HepG2 (cell line): Measurements from ENCODE around the gene ATG2A. TPM values are rescaled to one million over a fixed set of nuclear protein-coding genes. Genes with fewer than 3 reads are reported as not detected.
A peak's percentile ranks its signal among the peaks of the same experiment; 100 is the strongest.

Source experiments
- ATAC-seq: fragments of 200-7000 bp; cut with Tn5 transposase; 3 replicates; pipeline ENCODE4 v1.9.1; 2020; ENCODE audit warnings: mild to moderate bottlenecking, moderate library complexity
- BruUV-seq: library from RNA; stranded (reverse); fragments of 400-500 nt; replicated peaks from 2 replicates; lab custom pipeline; 2021; lab: Mats Ljungman, UMichigan
- CTCF ChIA-PET: fragments of 300-600 bp; formaldehyde crosslinking; extraction: SDS; loops from one replicate; lab custom pipeline; 2021; ENCODE audit warnings: low total read pairs, inconsistent platforms, low intra/inter-chr PET ratio; lab: Yijun Ruan, JAX
- POLR2A ChIA-PET: fragments of 350-600 bp; sonication (Branson Sonifier 250); formaldehyde crosslinking; loops from one replicate; lab custom pipeline; 2020; ENCODE audit warnings: antibody characterized with exemption, inconsistent platforms; lab: Yijun Ruan, JAX
- DNase-seq: peaks from one replicate; pipeline ENCODE4 v3.0.0-alpha.2; 2015; ENCODE audit warnings: low spot score
- FAIRE-seq: peaks from 3 replicates; lab custom pipeline; 2011; peaks lifted over from hg19 to GRCh38; lab: Jason Lieb, UNC
- H2AFZ ChIP-seq: one replicate; pipeline ENCODE4 v1.6.1; 2011; ENCODE audit warnings: low read length, inconsistent platforms
- H3K27ac ChIP-seq: fragments of 300-600 bp; 3 replicates; pipeline ENCODE4 v1.8.0; 2011; ENCODE audit warnings: mixed run types, mild to moderate bottlenecking, mixed read lengths, low read length, inconsistent platforms; ENCODE audit not compliant: insufficient read depth; ENCODE audit errors: extremely low read length
- H3K27me3 ChIP-seq, 2 experiments: fragments of 200-600 bp in 1 of 2; 2 replicates in 1 of 2; 3 replicates in 1 of 2; pipeline versions ENCODE4 v1.6.0 to v1.8.0; 2011; ENCODE audit warnings: low read length in 2 of 2, mild to moderate bottlenecking in 2 of 2, moderate library complexity in 2 of 2, inconsistent platforms in 1 of 2; ENCODE audit not compliant: insufficient read depth in 2 of 2, control insufficient read depth in 1 of 2
- H3K36me3 ChIP-seq, 2 experiments: fragments of 200-600 bp in 1 of 2; replicated peaks in 1 of 2; 2 replicates in 1 of 2; 3 replicates in 1 of 2; pipeline versions ENCODE4 v1.5.1 to v1.8.0; 2011; ENCODE audit warnings: low read length in 2 of 2, inconsistent platforms in 1 of 2; ENCODE audit not compliant: insufficient read depth in 2 of 2, control insufficient read depth in 1 of 2
- H3K4me1 ChIP-seq: 2 replicates; pipeline ENCODE4 v1.5.1; 2012; ENCODE audit warnings: low read length, inconsistent platforms; ENCODE audit not compliant: insufficient read depth
- H3K4me2 ChIP-seq: 2 replicates; pipeline ENCODE4 v1.6.0; 2011; ENCODE audit warnings: low read depth, low read length, inconsistent platforms
- H3K4me3 ChIP-seq, 3 experiments: fragments of 200-600 bp in 1 of 3; sonication (generic), shearing (Covaris generic) in 1 of 3; replicated peaks in 1 of 3; 2 replicates each; pipeline ENCODE4 v1.5.1; 2011 to 2016; ENCODE audit warnings: low read length in 3 of 3, inconsistent platforms in 2 of 3, low read depth in 2 of 3, mild to moderate bottlenecking in 2 of 3, control low read depth in 1 of 3, mixed read lengths in 1 of 3; ENCODE audit not compliant: insufficient read depth in 1 of 3
- H3K79me2 ChIP-seq: one replicate; pipeline ENCODE4 v1.6.1; 2011; ENCODE audit warnings: low read length, inconsistent platforms; ENCODE audit not compliant: insufficient read depth
- H3K9ac ChIP-seq: 2 replicates; pipeline ENCODE4 v1.6.0; 2011; ENCODE audit warnings: mild to moderate bottlenecking, low read depth, low read length, inconsistent platforms; ENCODE audit not compliant: insufficient read depth
- H3K9me3 ChIP-seq: 2 replicates; pipeline ENCODE4 v1.5.1; 2012; ENCODE audit warnings: mild to moderate bottlenecking, low read length
- H4K20me1 ChIP-seq: 2 replicates; pipeline ENCODE4 v1.6.0; 2011; ENCODE audit warnings: inconsistent platforms, mild to moderate bottlenecking, low read length, moderate library complexity; ENCODE audit not compliant: insufficient read depth
- ASH2L ChIP-seq: fragments of 300-600, 200-600 bp; sonication (generic); IDR thresholded peaks from 2 replicates; pipeline ENCODE4 v1.7.0; 2017; ENCODE audit warnings: low read depth, mild to moderate bottlenecking, moderate library complexity, mixed read lengths, low read length; ENCODE audit not compliant: insufficient read length
- KDM1A ChIP-seq: IDR thresholded peaks from 2 replicates; pipeline ENCODE4 v1.6.1; 2016; ENCODE audit warnings: missing compliant biosample characterization
- RBFOX2 ChIP-seq: fragments of 200-400 bp; formaldehyde crosslinking; IDR thresholded peaks from 2 replicates; pipeline ENCODE4 v1.6.1; 2017; ENCODE audit warnings: low read depth, mild to moderate bottlenecking, low read length
- SOX6 ChIP-seq, 2 experiments: fragments of 450-650 bp in 1 of 2; sonication (generic) in 1 of 2; formaldehyde crosslinking in 1 of 2; IDR thresholded peaks; 2 replicates each; pipeline versions ENCODE4 v1.4.0 to v1.6.1; 2017 to 2020; ENCODE audit warnings: antibody characterized with exemption in 1 of 2, mild to moderate bottlenecking in 1 of 2, missing genetic modification reagents in 1 of 2
- WIZ ChIP-seq: sonication (generic); formaldehyde crosslinking; IDR thresholded peaks from 2 replicates; pipeline ENCODE4 v1.5.1; 2020; ENCODE audit warnings: mild to moderate bottlenecking, missing genetic modification reagents
- ZC3H4 ChIP-seq: sonication (generic); formaldehyde crosslinking; IDR thresholded peaks from 2 replicates; pipeline ENCODE4 v1.4.0; 2020; ENCODE audit warnings: missing genetic modification reagents, borderline replicate concordance
- ZNF382 ChIP-seq: sonication (generic); formaldehyde crosslinking; IDR thresholded peaks from 2 replicates; pipeline ENCODE4 v1.5.0; 2020; ENCODE audit warnings: missing genetic modification reagents, mild to moderate bottlenecking, borderline replicate concordance
- ZNF83 ChIP-seq: sonication (generic); formaldehyde crosslinking; IDR thresholded peaks from 2 replicates; pipeline ENCODE4 v1.4.0; 2020; ENCODE audit warnings: missing genetic modification reagents, mild to moderate bottlenecking, borderline replicate concordance
- ZNF879 ChIP-seq: sonication (generic); formaldehyde crosslinking; IDR thresholded peaks from 2 replicates; pipeline ENCODE4 v1.8.1; 2023; ENCODE audit warnings: missing genetic modification reagents
- WGBS: methylation state at CpG from one replicate; pipeline ENCODE4 v1.1.6; 2017; ENCODE audit warnings: low lambda C conversion rate; 5-methylcytosine and 5-hydroxymethylcytosine counted together
- in situ Hi-C: cut with HindIII; loops from 2 replicates; pipeline ENCODE4 v1.10.0; 2017; ENCODE audit warnings: low pct_unique_long_range_greater_than_20kb; ENCODE audit not compliant: extremely low pct_ligation_motif_present
- intact Hi-C: fragments of 100-400 bp; cut with micrococcal nuclease; formaldehyde crosslinking; loops from one replicate; pipeline ENCODE4 v1.10.0; 2022; ENCODE audit not compliant: unreplicated experiment
- polyA plus RNA-seq, 8 experiments: library from polyadenylated mRNA; depleted of rRNA in 3 of 8; stranded (reverse) in 7 of 8; unstranded in 1 of 8; fragments of >200 nt; fragmentation: Illumina TruSeq in 4 of 8; extraction: Trizol in 4 of 8; gene quantifications; 2 replicates each; pipeline versions ENCODE4 v1.2.1 to v1.2.3, GENCODE V29; 2011 to 2016; ENCODE audit warnings: low read depth in 4 of 8, missing spikeins in 1 of 8, mixed read lengths in 1 of 8; ENCODE audit not compliant: insufficient read depth in 1 of 8
- total RNA-seq, 5 experiments: library from RNA; depleted of rRNA; stranded (reverse); fragments of >200 nt; fragmentation: Illumina TruSeq; extraction: Trizol; gene quantifications; 2 replicates each; pipeline ENCODE4 v1.2.3, GENCODE V29; 2016; ENCODE audit warnings: low read depth in 1 of 5
- TF ChIP-seq, protein P1 (sequence below): sonication (generic); formaldehyde crosslinking; conservative IDR thresholded peaks from 2 replicates; pipeline ENCODE4 v1.8.0; 2022; ENCODE audit warnings: missing genetic modification reagents
- TF ChIP-seq, protein P2 (sequence below): IDR thresholded peaks from 2 replicates; pipeline ENCODE4 v1.6.1; 2016; ENCODE audit warnings: missing biosample characterization, missing genetic modification reagents, low read depth
- TF ChIP-seq, protein P3 (sequence below): IDR thresholded peaks from 2 replicates; pipeline ENCODE4 v1.6.1; 2012; ENCODE audit warnings: low read length, improper control_type of control experiment

Gene ATG2A
- total and polyA plus RNA-seq, 2 of the 13 experiments (the other 11 are each of a cell fraction or from before 2014, with no cell fraction given) = 6.7 to 8.0 TPM

DNA sequence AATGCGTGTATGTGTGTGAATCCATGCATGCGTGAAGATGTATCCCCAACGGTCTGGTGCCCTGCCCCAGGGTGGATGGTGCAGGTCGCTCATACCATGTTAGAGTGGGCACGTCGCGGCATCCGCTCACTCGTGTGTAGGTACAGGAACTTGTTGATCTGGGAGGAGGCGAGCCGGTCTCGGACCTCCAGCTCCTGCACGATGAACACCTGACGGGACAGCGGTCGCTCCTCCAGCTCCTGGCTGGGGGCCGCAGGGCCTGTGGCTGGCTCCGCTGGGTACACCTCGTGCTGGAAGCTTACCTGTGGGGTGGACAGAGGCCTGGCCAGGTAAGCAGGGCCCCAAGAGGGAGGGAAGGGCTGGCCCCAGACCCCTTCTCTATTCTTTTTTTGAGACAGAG is 18.5 kb downstream of the ATG2A start:
- no TSS peak for BruUV-seq
- TF ChIP-seq ZNF83 (CRISPR knock-in tag) (no peak), SOX6 (IDR thresholded peaks at IDR 0.05) (no peak), SOX6 (CRISPR knock-in tag; IDR thresholded peaks at IDR 0.05) (no peak), RBFOX2 (0 out of 2 replicates have a peak, but pooled peaks have one; percentile 29)
- TF ChIP-seq, protein P1, sequence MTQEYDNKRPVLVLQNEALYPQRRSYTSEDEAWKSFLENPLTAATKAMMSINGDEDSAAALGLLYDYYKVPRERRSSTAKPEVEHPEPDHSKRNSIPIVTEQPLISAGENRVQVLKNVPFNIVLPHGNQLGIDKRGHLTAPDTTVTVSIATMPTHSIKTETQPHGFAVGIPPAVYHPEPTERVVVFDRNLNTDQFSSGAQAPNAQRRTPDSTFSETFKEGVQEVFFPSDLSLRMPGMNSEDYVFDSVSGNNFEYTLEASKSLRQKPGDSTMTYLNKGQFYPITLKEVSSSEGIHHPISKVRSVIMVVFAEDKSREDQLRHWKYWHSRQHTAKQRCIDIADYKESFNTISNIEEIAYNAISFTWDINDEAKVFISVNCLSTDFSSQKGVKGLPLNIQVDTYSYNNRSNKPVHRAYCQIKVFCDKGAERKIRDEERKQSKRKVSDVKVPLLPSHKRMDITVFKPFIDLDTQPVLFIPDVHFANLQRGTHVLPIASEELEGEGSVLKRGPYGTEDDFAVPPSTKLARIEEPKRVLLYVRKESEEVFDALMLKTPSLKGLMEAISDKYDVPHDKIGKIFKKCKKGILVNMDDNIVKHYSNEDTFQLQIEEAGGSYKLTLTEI = no peak
- CTCF ChIA-PET = no interaction called here

DNA sequence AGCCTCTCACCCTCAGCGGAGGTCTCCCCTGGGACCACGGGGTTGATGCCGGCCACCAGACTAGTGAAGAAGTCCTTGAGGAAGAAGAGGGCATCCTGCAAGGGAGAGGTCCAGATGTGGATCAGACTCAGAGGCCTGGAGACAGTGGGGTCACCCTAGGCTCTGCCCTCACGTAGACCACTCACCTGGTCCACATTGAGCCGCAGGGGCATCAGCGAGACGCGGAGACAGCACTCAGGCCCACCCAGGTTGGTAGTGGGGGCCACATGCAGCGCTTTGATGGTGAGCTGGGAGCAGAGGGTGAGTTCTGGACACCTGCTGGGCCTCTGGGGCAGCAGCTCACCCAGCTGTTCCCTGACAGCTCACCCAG is 18.9 kb downstream of the ATG2A start:
- Histone ChIP-seq H3K79me2 (peaks cover 2% of the 10 kb centered on the region), H3K4me2 (no peak overlapping the region), H4K20me1 (no peaks in the 10 kb centered on the region), H2AFZ (no peak overlapping the region), H3K27ac (no peak overlapping the region), H3K4me3 (no peak overlapping the region), H3K27me3 (no peaks in the 10 kb centered on the region; a peak in 1 of 5 replicates), H3K9ac (no peak overlapping the region), H3K36me3 (peaks cover 20 to 27% of the 10 kb centered on the region in 2 experiments; a peak in 4 of 5 replicates), H3K4me1 (peaks cover 14% of the 10 kb centered on the region), H3K9me3 (no peaks in the 10 kb centered on the region)
- ATAC-seq (no peak), DNase-seq (no peak), FAIRE-seq (no peak)
- intact Hi-C loops = no loop called here
- WGBS = 95% methylated on average over 7 of the region's 9 CpGs
- no TSS peak for BruUV-seq
- CTCF ChIA-PET = no interaction called here
- POLR2A ChIA-PET = no interaction called here
- in situ Hi-C loops = no loop called here
- TF ChIP-seq ZNF879 (CRISPR knock-in tag) (no peak), ZC3H4 (CRISPR knock-in tag) (no peak), WIZ (CRISPR knock-in tag) (no peak), KDM1A (CRISPR knock-in tag) (no peak), ZNF382 (no peak), ASH2L (no peak)
- TF ChIP-seq, protein P2, sequence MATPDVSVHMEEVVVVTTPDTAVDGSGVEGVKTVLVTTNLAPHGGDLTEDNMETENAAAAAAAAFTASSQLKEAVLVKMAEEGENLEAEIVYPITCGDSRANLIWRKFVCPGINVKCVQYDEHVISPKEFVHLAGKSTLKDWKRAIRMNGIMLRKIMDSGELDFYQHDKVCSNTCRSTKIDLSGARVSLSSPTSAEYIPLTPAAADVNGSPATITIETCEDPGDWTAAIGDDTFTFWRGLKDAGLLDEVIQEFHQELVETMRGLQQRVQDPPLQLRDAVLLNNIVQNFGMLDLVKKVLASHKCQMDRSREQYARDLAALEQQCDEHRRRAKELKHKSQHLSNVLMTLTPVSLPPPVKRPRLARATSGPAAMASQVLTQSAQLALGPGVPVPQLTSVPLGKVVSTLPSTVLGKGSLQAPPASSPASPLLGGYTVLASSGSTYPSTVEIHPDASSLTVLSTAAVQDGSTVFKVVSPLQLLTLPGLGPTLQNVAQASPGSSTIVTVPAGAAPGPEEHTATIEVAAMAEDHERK (CRISPR knock-in tag) = no peak
- TF ChIP-seq, protein P3, sequence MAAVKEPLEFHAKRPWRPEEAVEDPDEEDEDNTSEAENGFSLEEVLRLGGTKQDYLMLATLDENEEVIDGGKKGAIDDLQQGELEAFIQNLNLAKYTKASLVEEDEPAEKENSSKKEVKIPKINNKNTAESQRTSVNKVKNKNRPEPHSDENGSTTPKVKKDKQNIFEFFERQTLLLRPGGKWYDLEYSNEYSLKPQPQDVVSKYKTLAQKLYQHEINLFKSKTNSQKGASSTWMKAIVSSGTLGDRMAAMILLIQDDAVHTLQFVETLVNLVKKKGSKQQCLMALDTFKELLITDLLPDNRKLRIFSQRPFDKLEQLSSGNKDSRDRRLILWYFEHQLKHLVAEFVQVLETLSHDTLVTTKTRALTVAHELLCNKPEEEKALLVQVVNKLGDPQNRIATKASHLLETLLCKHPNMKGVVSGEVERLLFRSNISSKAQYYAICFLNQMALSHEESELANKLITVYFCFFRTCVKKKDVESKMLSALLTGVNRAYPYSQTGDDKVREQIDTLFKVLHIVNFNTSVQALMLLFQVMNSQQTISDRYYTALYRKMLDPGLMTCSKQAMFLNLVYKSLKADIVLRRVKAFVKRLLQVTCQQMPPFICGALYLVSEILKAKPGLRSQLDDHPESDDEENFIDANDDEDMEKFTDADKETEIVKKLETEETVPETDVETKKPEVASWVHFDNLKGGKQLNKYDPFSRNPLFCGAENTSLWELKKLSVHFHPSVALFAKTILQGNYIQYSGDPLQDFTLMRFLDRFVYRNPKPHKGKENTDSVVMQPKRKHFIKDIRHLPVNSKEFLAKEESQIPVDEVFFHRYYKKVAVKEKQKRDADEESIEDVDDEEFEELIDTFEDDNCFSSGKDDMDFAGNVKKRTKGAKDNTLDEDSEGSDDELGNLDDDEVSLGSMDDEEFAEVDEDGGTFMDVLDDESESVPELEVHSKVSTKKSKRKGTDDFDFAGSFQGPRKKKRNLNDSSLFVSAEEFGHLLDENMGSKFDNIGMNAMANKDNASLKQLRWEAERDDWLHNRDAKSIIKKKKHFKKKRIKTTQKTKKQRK = no peak

More for the DNA sequence above, 18.5 kb downstream of the ATG2A start:
- no peak for ATAC-seq
- no peak overlapping the region for H3K9ac ChIP-seq
- H3K27ac ChIP-seq = no peak overlapping the region
- in situ Hi-C loops = no loop called here
- H3K36me3 ChIP-seq = peaks cover 23 to 29% of the 10 kb centered on the region in 2 experiments; a peak in 4 of 5 replicates
- no peak for DNase-seq
- H3K4me1 ChIP-seq = peaks cover 13% of the 10 kb centered on the region
- 97% methylated on average over 10 of the region's 19 CpGs for WGBS
- FAIRE-seq = no peak
- no peaks in the 10 kb centered on the region for H4K20me1 ChIP-seq
- H3K4me2 ChIP-seq = no peak overlapping the region
- H3K27me3 ChIP-seq = no peaks in the 10 kb centered on the region
- no peaks in the 10 kb centered on the region for H3K79me2 ChIP-seq
- no peak overlapping the region for H2AFZ ChIP-seq
- POLR2A ChIA-PET = no interaction called here
- H3K9me3 ChIP-seq = no peaks in the 10 kb centered on the region
- intact Hi-C loops = no loop called here
- no peak overlapping the region for H3K4me3 ChIP-seq
